Testis (tissue), 2 donors: Measurements from ENCODE around the gene IFNGR2.

Experiments used
- POLR2A ChIP-seq: fragments of 450-650 bp; IDR thresholded peaks from one replicate; pipeline ENCODE4 v1.6.1; 2017; ENCODE audit warnings: antibody characterized with exemption, mild to moderate bottlenecking, moderate library complexity
- TF ChIP-seq, protein P1 (sequence below), 3 experiments: fragments of 450-650 bp in 2 of 3; fragments of 200-600 bp in 1 of 3; sonication (generic) in 1 of 3; IDR thresholded peaks; one replicate each; pipeline ENCODE4 v1.5.1; 2016 to 2019; ENCODE audit warnings: antibody characterized with exemption in 3 of 3, mild to moderate bottlenecking in 2 of 3, moderate library complexity in 1 of 3

DNA sequence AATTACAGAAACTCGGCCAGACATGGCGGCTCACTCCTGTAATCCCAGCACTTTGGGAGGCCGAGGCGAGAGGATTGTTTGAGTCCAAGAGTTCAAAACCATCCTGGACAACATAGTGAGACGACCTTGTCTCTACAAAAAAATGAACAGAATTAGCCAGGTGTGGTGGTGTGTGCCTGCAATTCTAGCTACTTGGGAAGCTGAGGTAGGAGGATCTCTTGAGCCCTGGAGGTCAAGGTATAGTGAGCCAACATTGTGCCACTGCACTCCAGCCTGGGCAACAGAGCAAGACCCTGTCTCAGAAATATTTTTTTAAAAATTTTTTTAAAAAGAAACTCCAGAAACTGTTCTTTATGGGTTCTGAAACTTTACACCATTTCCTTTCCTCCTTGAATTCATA is 38.4 kb upstream of the IFNGR2 start:
- no peak for TF ChIP-seq POLR2A
- TF ChIP-seq, protein P1, sequence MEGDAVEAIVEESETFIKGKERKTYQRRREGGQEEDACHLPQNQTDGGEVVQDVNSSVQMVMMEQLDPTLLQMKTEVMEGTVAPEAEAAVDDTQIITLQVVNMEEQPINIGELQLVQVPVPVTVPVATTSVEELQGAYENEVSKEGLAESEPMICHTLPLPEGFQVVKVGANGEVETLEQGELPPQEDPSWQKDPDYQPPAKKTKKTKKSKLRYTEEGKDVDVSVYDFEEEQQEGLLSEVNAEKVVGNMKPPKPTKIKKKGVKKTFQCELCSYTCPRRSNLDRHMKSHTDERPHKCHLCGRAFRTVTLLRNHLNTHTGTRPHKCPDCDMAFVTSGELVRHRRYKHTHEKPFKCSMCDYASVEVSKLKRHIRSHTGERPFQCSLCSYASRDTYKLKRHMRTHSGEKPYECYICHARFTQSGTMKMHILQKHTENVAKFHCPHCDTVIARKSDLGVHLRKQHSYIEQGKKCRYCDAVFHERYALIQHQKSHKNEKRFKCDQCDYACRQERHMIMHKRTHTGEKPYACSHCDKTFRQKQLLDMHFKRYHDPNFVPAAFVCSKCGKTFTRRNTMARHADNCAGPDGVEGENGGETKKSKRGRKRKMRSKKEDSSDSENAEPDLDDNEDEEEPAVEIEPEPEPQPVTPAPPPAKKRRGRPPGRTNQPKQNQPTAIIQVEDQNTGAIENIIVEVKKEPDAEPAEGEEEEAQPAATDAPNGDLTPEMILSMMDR (IDR thresholded peaks at IDR 0.05) = no peak
